ENCODE results near the gene FBXL13.

DNA sequence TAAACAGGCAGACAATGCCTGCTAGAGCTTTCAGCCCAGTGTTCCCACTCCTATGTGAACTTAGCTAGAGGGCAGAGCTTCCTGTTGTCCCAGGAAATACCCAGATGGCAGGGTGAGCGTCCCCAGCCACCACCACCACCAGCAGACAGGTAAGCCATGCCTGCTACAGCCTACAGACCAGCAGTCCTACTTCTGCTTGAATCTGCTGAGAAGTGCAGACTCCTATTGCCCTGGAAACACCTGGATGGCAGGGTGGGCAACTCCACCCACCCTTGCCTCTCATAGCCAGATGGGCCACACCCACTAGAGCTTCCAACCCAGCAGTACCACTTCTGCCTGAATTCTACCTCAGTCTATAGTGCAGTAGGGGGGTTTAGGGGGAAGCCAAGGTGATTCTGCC is 64.4 kb downstream of the FBXL13 start:
- TF ChIP-seq, protein P1, sequence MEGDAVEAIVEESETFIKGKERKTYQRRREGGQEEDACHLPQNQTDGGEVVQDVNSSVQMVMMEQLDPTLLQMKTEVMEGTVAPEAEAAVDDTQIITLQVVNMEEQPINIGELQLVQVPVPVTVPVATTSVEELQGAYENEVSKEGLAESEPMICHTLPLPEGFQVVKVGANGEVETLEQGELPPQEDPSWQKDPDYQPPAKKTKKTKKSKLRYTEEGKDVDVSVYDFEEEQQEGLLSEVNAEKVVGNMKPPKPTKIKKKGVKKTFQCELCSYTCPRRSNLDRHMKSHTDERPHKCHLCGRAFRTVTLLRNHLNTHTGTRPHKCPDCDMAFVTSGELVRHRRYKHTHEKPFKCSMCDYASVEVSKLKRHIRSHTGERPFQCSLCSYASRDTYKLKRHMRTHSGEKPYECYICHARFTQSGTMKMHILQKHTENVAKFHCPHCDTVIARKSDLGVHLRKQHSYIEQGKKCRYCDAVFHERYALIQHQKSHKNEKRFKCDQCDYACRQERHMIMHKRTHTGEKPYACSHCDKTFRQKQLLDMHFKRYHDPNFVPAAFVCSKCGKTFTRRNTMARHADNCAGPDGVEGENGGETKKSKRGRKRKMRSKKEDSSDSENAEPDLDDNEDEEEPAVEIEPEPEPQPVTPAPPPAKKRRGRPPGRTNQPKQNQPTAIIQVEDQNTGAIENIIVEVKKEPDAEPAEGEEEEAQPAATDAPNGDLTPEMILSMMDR (IDR thresholded peaks at IDR 0.05): no peak
- TF ChIP-seq POLR2A (IDR thresholded peaks at IDR 0.05) (no peak), POLR2AphosphoS5 (IDR thresholded peaks at IDR 0.05) (no peak), EP300 (IDR thresholded peaks at IDR 0.05) (no peak)
